ENCODE results near the gene SAMD11.

DNA sequence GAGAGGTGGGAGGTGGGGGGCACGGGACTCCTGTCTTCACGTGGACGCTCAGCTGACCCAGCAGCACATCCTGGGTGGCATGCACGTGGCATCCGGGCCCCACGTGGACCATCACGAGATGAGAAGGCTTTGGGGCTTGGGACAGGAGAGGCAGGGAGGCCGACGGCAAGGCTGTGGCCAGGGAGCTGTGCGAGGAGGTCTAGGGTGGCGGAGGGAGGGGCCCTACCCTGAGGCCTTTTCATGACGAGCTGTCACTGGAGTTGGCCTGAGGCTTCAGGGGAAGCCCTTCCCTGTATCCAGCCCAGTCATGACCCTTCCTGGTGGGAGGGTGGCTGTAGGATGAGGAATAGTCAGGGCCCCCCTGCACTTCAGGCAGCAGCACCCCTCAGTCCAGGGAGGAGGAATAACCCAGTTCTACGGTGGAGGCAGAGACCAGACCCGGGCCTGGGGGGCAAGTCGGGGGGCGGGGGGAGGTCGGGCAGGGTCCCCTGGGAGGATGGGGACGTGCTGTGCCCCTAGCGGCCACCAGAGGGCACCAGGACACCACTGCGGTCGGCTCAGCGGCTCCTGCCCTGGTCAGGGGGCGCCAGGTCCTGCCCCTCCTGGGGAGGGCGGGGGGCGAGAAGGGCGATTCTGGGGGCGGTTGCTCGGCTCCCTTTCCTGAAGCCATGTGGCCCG, 60.2 kb downstream of the SAMD11 start:
- TF ChIP-seq POLR2A (IDR thresholded peaks at IDR 0.05) (no peak), POLR2AphosphoS5 (IDR thresholded peaks at IDR 0.05) (no peak)

All from gastroesophageal sphincter (tissue), 2 donors.